HL-60/S4 (cell line): ENCODE results near the gene NRIP2.
"Not testable (repeated sequence)": the region's sequence is repeated elsewhere in the genome, so short reads cannot be mapped to it uniquely, and the experiment has no call there.

Source experiments
- in situ Hi-C: fragments of 300-500 bp; cut with MboI; formaldehyde crosslinking; loops from 2 replicates; pipeline ENCODE4 v1.14.3; 2022; ENCODE audit warnings: low sequenced_read_pairs

NRIP2 gene, protein sequence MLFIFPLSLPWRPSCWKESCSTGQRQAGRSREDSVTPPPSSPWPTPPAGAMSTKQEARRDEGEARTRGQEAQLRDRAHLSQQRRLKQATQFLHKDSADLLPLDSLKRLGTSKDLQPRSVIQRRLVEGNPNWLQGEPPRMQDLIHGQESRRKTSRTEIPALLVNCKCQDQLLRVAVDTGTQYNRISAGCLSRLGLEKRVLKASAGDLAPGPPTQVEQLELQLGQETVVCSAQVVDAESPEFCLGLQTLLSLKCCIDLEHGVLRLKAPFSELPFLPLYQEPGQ

DNA sequence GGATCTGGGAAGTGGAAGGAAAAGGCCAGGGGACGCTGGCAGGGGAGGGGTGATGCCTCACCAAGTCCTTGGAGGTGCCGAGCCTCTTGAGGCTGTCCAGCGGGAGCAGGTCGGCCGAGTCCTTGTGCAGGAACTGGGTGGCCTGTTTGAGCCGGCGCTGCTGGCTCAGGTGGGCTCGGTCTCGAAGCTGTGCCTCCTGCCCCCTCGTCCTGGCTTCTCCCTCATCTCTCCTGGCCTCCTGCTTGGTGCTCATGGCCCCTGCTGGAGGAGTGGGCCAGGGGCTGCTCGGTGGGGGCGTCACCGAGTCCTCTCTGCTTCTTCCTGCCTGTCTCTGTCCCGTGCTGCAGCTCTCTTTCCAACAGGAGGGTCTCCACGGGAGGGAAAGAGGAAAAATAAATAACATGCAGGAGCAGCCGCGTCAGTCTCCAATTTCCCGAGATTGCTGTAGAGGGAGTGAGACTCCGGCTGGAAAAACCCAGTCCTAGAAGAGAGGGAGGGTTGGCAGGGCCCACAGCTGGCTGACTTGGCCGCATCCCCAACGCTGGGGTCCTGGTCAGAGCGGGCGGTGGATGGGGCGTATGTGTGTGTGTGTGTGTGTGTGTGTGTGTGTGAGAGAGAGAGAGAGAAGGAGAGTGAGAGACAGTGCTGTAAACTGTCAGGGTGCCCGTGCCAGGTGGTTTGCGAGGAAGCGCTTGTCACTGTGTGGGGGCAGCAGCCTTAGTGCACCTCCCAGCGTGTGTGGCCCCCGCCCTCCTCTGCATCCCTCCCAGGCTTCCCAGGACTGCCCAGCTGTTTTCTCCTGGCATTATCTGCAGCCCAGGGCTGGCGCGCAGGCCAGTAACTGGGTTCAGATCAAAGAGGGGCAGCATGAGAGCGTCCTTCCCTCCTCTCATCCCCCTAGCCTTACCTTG is at the start of gene NRIP2:
NRIP2 (minus strand) TSS at position 455 of the 911 bp plus-strand sequence; CDS start at position 403, 52 bp downstream.
- in situ Hi-C loops = no loop called here

DNA sequence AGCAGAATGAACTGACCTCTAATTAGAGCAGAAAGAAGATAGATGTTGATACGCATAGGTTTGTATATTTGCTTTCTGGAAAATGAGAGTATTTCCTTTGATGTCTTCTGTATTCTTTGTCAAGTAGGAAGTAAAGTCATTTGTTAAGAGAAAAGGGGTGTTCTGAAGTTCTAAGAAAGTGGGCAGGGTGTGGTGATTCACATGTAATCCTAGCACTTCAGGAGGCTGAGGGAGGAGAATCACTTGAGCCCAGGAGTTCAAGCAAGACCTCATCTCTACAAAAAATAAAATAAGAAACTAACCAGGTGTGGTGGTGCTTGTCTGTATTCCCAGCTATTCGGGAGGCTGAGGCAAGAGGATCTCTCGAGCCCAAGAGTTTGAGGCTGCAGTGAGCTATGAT is 45.0 kb upstream of the NRIP2 start:
- in situ Hi-C loops = no loop called here

DNA sequence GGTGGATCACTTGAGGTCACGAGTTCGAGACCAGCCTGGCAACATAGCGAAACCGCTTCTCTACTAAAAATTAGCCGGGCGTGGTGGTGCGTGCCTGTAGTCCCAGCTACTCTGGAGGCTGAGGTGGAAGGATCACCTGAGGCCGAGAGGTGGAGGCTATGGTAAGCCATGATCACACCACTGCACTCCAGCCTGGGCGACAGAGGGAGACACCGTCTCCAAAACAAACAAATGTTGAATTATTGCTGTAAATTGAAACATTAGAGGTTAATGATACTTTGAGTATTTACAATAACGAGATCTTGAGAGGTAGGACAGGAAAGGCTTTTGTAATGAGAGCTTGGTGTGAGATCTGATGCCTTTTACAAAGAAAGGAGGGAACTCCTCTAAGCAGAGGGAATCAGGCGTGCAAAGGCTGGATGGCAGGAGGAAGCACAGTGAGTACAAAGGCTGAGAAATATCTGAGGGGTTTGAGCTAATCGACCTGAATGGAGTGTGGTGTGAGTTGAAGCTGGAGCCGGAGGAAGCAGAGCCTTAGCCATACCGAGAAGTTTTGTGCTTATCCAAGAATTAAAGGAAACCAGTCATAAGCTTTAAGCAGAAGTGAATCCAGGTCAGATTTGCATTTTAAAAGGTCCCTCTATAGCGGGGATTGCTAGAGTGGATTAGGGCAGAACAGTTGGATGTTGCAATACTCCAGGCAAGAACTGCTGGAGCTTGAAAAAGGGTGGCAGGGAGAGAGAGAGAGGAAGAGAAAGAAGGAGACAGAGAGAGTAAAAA is 43.3 kb upstream of the NRIP2 start:
- in situ Hi-C loops = no loop called here

DNA sequence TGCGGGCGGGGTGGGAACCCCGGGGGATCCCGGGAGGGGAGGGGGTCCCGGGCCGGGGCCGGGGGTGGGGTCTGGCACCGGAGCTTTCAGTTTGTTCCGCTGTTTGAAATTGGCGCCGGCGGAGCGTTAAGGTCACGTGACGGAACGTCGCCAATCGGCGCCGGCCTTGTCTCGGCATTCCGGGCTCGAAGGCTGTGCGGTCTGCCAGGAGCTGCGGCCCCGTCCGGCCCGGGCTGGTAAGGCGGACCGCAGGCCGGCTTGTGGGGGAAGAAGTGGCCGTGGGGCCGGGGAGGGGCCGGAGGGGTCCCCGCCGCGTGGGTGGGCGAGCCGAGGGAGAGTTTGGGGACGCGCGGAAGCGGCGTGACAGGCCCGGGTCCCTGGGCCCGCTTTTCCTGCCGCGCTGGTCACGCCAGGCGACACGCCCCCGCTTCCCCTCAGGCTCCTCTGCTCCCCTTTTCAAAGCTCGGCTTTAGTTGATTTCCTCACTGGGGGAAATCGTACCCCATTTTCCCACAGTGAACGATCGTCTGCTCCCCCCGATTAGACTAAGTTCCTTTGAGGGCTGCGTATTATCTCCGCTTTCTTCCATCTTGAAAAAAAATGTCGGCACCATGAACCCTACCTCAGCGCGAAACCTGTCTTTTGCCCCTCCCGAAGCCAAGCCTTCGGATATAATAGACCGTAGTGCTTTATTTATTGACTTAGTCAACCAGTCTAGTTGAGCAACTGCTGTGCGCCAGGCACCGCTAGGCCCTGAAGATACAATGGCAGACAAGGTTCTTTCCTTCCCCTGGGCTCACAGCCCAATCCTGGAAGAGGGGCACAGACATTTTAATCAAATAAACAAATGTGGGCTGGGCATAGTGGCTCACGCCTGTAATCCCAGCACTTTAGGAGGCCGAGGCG is 42.5 kb upstream of the NRIP2 start, which contains the start of the genes FOXM1 and RHNO1:
FOXM1 (minus strand) TSS at position 128 of the 906 bp plus-strand sequence. CDS start 2,696 bp downstream, outside the sequence.
RHNO1 (plus strand) TSS at position 177 of the 906 bp plus-strand sequence. CDS start 8,144 bp downstream, outside the sequence.
- in situ Hi-C loops = no loop called here

DNA sequence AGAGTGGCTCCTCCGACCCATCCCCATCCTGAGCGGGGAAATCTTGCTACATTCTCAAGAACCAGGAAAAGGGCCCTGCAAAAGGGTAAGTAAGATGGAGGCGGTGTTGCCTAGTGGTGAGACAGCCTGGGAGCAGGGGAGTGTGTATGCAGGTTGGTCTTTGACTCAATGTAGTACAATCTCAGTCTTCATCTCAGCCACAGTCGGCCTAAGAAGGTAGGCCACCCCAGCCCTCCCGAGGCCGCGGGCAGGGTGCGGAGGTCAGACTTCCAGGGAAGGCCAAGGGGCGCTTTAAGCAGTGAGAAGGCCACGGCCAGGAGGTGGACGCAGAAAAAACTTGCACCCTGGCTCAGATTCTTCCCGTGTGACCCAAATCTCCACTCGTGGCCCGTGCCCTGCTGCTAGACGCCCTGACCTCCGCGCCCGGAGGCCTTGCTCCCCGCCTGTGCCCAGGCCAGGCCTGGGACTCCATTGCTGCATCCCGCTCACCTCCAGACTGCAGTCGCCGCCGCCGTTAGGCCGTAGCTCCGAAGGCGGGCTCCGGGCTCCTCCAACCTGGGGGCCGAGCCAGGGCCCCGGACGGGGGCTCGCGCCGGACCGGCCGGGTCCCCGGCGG is 41.7 kb upstream of the NRIP2 start:
- in situ Hi-C loops = no loop called here

DNA sequence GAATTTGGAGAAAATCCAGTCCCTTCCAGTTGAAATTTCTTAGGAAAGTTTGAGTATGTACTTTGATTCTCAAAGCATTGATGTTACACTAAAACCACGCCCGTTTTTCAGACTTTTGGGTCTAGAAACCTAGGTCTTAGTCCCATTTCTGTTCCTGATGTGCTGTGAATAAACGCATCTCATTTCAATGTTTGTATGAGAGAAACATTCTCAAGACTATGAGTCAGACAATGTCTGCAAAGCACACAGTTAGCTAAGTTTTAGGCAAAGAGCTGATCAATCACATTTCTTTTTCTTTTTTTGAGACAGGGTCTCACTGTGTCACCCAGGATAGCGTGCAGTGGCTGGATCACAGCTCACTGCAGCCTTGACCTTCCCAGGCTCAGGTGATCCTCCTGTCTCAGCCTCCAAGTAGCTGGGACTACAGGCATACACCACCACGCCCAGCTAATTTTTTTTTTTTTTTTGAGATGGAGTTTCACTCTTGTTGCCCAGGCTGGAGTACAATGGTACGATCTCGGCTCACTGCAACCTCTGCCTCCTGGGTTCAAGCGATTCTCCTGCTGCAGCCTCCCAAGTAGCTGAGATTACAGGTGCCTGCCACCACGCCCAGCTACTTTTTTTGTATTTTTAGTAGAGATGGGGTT is 34.3 kb upstream of the NRIP2 start:
- in situ Hi-C loops = not testable (repeated sequence)

DNA sequence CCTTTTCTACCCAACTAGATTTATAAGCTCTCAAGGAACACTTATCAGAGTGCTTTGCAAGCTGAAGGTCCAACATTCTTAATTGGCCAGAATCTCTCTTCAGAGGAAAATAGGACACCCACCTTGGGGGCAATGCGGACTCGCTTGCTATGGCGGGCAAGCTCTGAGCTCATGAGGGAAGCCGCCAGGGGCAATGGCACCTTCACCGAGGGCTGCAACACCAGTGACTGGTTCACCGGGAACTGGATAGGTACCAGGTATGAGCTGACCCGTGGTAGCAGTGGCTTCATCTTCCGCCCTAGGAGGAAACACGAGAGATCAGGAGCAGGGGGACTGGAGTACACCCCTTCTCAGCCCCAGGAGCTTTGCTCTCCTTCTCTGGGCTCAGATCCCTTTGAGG is 29.4 kb upstream of the NRIP2 start:
- in situ Hi-C loops = no loop called here

DNA sequence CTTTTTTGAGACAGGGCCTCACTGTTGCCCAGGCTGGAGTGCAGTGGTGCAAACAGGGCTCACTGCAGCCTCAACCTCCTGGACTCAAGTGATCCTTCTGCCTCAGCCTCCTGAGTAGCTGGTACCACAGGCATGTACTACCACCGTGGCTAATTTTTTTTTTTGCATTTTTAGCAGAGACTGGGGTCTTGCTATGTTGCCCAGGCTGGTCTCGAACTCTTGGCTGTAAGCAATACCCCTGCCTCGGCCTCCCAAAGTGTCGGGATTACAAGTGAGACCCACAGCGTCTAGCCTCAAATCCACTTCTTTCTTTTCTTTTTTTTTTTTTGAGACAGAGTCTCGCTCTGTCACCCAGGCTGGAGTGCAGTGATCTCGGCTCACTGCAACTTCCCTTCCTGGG is 28.6 kb upstream of the NRIP2 start:
- in situ Hi-C loops = not testable (repeated sequence)

DNA sequence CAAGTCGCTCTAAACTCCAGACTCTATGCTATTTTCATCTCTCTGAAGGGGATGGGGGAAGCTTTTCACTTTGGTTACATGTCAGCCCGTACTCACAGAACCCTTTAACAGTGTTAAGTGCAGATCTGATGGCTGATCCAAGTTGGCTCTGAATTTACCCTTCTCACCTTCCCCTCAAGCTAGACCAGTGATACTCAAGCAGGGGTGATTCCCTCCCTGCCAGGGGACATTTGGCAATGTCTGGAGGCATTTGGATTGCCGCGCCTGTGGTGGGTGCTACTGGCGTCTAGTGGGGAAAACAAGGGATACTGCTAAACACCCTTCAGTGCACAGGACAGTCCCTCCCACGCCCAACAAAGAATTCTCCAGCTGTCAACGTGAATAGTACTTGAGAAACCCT is 28.0 kb upstream of the NRIP2 start:
- in situ Hi-C loops = no loop called here

DNA sequence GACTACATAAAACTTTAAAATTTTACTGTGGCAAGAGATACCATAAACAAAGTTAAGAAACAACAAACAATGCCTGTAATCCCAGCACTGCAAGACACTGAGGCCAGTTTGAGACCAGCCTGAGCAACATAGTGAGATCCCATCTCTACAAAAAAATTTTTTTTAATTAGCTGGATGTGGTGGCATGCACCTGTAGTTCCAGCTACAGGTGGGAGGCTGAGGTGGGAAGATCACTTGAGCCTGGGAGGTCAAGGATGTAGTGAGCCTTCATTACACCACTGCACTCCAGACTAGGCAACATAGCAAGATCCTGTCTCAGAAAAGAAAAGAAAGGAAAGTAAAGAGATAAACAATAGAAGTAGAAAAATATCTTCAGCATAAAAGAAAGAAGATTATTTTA is 25.3 kb upstream of the NRIP2 start:
- in situ Hi-C loops = no loop called here

DNA sequence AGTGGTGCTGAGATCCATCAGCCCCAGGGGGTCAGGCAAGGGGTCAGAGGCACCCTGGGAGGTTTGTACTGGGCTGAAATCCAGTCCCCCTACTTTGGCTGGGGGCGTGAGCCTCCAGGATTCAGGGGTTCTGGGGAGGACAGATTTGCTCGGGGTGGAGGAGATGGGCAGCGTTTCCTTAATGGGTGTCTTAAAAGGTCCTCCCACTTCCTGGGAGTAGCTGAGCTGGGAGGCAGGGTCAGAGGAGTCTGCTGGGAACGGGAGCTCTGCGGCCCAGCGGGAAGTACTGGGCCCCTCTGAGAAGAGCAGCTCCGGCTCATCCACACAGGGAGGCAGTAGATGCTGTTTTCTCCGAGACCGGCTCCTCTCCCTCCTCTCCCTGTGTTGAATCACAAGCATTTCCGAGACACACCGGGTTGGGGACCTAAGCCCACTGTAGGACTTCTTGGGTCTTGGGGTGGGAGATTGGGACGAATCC is 24.1 kb upstream of the NRIP2 start:
- in situ Hi-C loops = no loop called here

DNA sequence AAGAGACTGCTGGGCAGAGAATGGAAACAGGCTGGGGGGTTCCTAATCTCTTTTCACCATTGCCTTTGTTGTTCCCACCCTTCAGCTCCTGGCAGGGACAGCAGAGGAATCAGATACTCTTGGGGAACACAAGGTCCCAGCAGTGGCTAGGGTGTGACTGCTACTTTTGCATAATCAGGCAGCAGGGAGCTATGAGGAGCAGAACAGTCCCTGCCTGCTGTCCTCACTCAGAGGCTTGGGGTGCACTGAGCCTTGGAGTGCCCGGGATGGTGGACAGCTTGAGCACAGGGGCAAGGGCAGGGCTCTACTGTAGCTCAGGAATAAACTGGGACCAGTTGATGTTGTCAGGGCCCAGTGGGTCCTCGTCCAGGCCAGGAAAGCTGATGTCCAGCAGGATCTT is 23.5 kb upstream of the NRIP2 start:
- in situ Hi-C loops = no loop called here

DNA sequence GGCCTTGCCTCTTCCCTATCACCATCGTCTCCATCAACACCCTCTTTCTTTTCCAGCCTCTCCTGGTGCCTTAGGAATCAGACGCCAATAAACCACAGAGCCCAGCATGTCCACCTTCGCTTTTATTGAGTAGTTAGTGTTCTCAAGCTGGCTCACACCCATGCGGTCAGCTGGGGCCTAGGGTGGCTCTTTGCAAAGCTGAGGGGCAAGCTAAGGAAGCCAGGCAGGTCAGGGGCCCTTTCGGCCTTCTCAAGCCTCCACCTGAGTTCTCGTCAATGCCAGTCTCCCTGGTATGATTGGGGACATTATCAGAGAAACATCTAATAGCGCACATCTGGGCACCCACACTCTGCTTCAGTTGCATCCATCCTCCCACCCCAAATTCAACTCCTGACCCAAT is 22.7 kb upstream of the NRIP2 start:
- in situ Hi-C loops = no loop called here

DNA sequence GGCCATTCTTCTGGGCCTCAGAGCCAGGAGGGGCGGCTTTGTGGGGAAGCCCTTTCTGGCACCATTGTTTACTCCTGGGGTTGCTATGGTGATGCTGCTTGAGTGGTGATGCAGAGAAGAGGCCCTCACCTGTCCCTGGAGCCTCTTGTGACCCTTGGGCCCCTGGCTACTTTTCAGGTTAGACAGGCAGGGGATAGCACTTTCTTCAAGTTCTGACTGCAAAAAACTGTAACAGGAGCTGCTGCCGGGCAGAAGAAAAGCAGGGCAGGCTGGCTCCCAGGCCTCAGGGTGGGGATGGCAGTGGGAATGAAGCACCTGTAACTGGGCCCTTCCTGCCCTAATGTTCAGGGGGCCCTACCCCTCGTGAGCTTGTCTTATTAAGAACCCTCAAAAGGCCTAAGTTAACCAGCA is 22.2 kb upstream of the NRIP2 start, which contains the start of gene TEX52:
TEX52 (minus strand) TSS at position 19 of the 411 bp plus-strand sequence; CDS start at position 6, 13 bp downstream.
- in situ Hi-C loops = no loop called here

DNA sequence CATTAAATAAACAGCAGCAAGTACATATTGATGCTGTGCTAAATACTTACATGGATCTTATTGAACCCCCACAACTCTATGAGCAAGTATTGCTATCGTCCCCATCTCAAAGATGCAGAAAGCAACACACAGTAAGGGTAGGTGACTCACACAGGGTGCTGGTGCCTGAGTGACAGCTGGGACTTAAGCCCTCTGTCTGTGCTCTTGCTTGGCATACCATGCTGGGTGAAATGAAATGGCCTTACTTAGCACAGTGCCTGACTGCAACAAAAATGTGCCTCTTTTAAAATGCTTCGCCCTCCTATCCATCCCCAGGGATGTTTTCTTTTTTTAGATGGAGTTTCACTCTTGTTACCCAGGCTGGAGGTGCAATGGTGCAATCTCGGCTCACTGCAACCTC is 21.2 kb upstream of the NRIP2 start:
- in situ Hi-C loops = no loop called here

DNA sequence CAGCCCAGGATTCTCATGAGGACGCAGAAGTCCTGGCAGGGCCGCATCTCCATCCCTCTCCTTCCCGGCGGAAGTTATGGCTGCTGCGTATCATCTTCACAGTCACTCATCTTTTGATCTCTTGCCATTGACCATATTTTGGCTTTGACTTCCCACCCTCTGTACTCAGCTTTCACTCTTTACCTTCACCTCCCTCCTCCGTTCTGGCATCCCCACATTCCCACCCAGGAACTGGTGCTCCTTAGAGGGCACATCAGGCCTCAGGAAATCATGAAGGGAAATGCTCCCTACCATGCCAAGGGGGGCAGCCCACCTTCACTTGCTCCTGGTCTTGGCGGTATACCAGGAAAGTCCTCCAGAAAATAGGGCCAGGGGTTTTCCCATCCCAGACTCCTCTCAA is 20.7 kb upstream of the NRIP2 start:
- in situ Hi-C loops = no loop called here

DNA sequence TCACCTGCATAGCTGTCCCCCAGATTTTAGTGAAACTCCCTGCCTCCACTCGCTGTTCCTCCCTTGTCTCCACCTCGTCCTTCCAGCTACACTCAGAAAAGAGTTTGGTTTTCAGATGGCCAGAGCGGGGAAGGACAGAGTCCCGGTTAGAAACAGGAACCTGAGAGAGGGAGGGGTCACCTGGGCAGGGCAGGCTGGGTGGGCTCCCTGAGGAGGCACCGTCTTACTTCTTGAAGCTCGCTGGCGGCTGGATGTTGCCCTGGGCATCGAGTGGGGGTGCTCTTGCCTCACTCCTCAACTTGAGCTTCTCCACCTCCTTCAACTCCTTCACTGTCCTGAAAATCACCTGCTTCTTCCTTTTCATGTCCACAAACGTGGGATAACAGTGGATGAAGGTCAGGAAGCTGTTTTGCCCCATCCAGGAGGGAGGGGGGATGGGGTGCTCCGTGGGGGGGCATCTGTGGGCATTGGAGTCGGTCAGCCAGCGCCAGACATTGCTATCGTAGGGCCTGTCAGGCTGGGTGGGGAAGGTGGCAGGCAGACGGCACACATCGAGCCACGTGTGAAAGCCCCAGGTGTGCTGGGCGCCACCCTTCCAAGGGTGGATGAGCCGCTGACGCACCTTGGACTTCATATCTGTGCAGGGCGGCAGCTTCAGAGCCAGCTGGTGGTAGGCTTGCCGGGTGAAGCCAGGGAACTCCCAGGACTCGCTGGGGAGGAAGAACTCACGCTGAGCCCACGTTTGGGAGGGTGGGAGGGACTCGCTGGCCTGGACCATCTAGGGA is 20.0 kb upstream of the NRIP2 start:
- in situ Hi-C loops = no loop called here

DNA sequence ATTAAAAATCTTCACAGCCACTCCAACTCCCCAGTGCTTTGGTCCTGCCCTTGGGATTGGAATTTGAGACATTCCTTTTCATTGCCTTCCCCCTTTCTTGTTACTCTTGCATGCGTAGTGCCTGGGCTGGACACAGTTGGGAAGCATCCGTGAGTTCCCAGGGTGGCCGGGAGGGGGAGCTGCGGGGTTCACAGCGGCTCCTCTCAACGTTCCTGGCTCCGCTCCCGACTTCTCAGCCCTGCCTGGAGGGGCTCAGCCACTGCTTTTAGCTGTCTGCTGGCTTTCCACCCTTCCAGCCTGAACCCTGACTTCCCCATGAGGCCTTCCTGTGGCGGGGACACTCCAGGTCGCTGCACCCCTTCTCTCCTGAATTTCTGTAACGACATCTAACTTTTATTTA is 18.8 kb upstream of the NRIP2 start:
- in situ Hi-C loops = no loop called here
